ENCODE results near the gene MED29.

DNA sequence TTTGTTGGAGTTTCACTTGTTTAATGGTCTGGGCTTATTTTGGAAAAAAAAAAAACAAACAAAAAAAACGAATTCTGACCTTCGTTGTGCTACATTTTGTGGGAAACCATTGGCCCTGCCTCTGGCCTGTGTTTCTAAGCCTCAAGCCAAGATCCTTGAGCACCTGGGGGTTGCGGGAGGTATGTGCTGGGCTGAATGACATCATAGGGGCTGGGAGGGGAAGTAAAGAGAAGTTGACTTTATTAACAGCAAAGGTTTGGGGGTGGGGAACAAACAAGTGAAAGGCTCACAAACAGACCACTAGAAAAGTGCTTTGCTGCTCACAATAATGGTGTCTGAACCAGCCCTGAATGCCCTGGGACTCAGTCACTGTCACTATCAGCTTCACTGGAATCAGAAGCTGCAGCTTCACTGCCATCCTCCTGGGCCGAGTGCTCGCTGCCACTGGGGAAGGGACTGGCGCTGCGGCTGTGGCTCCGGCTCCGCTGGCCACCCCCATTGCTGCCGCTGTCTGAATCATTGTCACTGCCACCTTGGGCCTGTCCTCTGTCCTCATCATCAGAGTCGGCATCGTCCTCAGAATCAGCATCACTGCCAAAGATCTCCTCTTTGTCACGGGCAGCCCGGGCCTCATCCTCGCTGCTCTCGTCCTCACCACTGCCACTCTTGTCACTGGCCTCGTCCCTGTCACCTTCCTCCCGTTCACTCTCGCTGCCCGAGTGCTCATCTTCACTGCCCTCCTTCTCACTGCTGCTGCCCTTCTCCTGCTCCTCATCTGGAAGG, 5.4 kb upstream of the MED29 start:
- TF ChIP-seq POLR2A (IDR thresholded peaks at IDR 0.05) (no peak), CTCF (IDR thresholded peaks at IDR 0.05) (no peak)

Measured in Peyer's patch (tissue), 4 donors.